Measurements from ENCODE around the gene VPS18.

Gene VPS18

DNA sequence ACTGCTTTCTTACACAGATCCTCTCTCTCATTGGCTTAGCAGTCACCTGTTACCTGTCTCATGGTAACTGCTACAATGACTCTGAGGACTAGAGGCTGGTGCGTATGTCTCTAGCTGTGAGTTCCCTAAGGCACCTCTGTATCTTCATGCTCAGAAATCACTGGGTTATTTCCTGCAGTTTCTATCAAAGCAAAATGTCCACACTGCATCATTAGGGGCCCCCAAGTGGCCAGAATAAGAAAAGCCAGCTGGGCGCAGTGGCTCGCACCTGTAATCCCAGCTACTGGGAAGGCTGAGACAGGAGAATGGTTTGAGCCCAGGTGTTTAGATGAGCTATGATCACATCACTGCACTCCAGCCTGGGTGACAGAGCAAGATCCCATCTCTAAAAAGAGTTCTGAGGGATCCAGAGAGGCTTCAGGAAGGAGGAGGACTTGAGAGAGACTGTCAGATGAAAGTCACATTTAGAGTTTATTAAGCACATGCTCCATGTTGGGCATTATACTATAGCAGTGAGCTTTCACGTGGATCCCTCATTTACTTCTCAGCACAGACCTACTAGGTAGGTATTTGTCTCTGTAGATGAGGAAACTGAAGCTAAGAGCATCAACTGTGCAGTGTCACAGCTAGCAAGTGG lies 2.3 kb upstream of the VPS18 start:
- H3K27ac ChIP-seq: no peak overlapping the region

DNA sequence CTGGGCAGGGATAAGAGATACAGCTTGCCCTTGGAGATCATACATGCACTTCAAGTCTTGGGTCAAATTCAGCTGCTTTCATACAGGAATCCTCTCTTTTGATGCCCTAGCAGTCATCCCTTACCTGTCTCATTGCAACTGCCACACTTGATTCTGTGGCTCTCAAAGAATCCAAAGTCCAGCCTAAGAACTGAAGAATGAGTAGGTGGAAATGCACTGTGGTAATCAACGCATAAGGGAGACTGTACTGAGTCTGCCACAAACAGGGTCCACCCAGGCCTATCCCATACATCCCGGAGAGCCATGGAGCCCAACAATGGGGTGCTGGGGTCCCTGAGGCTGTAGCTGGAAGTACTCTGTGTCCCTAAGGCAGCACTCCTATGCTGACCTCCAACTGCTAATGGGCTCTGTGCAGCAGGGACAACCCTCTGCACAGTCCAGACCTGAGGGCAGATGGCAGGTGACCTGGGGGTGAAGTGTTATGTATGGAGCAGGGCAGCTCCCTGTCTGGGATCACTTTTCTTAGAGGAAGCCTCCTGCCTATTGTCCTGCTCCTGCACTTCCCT lies 1.7 kb upstream of the VPS18 start:
- no peak overlapping the region for H3K27ac ChIP-seq
- TF ChIP-seq, protein P1, sequence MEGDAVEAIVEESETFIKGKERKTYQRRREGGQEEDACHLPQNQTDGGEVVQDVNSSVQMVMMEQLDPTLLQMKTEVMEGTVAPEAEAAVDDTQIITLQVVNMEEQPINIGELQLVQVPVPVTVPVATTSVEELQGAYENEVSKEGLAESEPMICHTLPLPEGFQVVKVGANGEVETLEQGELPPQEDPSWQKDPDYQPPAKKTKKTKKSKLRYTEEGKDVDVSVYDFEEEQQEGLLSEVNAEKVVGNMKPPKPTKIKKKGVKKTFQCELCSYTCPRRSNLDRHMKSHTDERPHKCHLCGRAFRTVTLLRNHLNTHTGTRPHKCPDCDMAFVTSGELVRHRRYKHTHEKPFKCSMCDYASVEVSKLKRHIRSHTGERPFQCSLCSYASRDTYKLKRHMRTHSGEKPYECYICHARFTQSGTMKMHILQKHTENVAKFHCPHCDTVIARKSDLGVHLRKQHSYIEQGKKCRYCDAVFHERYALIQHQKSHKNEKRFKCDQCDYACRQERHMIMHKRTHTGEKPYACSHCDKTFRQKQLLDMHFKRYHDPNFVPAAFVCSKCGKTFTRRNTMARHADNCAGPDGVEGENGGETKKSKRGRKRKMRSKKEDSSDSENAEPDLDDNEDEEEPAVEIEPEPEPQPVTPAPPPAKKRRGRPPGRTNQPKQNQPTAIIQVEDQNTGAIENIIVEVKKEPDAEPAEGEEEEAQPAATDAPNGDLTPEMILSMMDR (IDR thresholded peaks at IDR 0.05): no peak
- TF ChIP-seq ZFX (IDR thresholded peaks at IDR 0.05; ENCODE audit: borderline replicate concordance): no peak

More for the DNA sequence above, 2.3 kb upstream of the VPS18 start:
- TF ChIP-seq, protein P1 (IDR thresholded peaks at IDR 0.05): peak; percentile 79
- TF ChIP-seq ZFX (IDR thresholded peaks at IDR 0.05; ENCODE audit: borderline replicate concordance): no peak

DNA sequence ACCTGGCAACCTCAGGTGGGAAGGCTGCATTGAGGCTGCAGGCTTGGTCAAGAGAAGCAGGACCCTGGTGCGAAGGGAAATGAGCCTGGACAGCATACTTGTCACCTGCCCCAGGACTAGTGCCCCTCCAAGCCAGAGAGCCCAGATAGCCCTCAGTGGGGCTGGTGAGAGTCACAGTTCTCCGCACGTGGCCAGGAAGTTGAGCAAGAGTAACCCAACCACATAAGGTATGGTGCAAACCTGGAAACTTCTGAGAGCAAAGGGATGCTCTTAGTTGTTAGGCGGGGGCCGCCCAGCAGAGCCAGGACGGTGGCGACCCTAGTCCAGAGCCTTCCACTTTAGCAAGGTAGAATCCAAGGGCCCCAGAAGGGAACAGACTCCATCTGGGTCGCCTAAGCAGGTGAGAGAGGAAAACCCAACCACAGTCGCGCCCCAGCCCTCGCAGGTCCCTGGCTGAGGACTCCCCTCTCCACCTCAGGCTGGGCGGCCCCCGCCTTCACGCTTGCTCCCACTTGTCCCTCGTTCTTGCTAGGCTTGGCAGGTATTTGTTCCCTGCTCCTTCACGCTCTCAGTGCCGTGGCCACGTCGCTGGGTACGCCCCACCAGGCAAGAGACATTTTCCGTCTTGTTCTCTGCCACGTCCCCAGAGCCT lies 1.1 kb upstream of the VPS18 start:
- no peak overlapping the region for H3K27ac ChIP-seq

DNA sequence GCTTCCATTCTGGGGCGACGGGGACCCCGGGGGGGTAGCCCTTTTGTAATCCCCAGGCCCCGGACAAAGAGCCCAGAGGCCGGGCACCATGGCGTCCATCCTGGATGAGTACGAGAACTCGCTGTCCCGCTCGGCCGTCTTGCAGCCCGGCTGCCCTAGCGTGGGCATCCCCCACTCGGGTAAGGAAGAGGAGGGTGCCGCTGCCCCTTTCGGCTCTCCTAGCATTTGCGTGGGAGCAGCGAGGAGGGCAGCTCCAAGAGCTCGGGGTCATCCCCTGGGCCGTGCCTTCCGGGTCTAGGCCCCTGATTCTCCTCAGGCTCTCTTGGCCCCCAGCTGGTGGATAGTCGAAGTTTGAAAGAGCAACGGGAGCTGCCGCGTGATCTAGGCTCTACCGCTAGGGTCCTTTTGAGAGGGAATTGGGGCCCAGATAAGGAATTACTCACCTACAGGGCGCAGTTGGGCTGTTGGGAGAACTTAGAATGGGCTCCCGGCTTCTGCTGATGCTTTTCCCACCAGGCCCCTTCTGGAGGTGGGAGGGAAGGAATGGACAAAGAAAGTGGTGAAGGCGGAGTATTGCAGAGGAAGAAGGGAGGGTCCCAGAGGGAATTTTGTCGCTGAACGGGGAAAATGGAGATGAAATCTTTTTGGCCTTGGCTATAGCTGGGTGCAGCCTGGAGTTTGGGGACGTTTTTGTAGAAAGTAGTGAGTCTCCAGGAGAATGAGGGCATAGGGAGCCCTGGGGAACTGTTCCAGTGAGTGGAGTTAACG lies 615 bp downstream of the VPS18 start:
- peak overlapping the region; percentile 79 for H3K27ac ChIP-seq
- no peak for TF ChIP-seq ZFX (IDR thresholded peaks at IDR 0.05; ENCODE audit: borderline replicate concordance)
- TF ChIP-seq, protein P1 (IDR thresholded peaks at IDR 0.05): no peak

More for the DNA sequence above, 1.1 kb upstream of the VPS18 start:
- TF ChIP-seq, protein P1 (IDR thresholded peaks at IDR 0.05): no peak
- no peak for TF ChIP-seq ZFX (IDR thresholded peaks at IDR 0.05; ENCODE audit: borderline replicate concordance)

DNA sequence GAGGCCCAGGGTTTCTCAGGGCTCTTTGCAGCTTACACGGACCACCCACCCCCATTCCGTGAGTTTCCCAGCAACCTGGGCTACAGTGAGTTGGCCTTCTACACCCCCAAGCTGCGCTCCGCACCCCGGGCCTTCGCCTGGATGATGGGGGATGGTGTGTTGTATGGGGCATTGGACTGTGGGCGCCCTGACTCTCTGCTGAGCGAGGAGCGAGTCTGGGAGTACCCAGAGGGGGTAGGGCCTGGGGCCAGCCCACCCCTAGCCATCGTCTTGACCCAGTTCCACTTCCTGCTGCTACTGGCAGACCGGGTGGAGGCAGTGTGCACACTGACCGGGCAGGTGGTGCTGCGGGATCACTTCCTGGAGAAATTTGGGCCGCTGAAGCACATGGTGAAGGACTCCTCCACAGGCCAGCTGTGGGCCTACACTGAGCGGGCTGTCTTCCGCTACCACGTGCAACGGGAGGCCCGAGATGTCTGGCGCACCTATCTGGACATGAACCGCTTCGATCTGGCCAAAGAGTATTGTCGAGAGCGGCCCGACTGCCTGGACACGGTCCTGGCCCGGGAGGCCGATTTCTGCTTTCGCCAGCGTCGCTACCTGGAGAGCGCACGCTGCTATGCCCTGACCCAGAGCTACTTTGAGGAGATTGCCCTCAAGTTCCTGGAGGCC lies 5.4 kb downstream of the VPS18 start:
- TF ChIP-seq ZFX (IDR thresholded peaks at IDR 0.05; ENCODE audit: borderline replicate concordance): no peak
- TF ChIP-seq, protein P1 (IDR thresholded peaks at IDR 0.05): no peak
- no peak overlapping the region for H3K27ac ChIP-seq

DNA sequence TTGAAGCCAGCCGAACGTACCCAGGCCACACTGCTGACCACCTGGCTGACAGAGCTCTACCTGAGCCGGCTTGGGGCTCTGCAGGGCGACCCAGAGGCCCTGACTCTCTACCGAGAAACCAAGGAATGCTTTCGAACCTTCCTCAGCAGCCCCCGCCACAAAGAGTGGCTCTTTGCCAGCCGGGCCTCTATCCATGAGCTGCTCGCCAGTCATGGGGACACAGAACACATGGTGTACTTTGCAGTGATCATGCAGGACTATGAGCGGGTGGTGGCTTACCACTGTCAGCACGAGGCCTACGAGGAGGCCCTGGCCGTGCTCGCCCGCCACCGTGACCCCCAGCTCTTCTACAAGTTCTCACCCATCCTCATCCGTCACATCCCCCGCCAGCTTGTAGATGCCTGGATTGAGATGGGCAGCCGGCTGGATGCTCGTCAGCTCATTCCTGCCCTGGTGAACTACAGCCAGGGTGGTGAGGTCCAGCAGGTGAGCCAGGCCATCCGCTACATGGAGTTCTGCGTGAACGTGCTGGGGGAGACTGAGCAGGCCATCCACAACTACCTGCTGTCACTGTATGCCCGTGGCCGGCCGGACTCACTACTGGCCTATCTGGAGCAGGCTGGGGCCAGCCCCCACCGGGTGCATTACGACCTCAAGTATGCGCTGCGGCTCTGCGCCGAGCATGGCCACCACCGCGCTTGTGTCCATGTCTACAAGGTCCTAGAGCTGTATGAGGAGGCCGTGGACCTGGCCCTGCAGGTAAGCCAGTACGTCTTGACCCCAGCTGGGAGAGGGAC lies 6.2 kb downstream of the VPS18 start:
- no peak overlapping the region for H3K27ac ChIP-seq
- no peak for TF ChIP-seq ZFX (IDR thresholded peaks at IDR 0.05; ENCODE audit: borderline replicate concordance)

Measured in 22Rv1 (cell line).